Suprapubic skin (tissue), 4 donors: Measurements from ENCODE around the gene FRG2B. TPM values are rescaled to one million over a fixed set of nuclear protein-coding genes. Genes with fewer than 3 reads are reported as not detected.
A peak's percentile ranks its signal among the peaks of the same experiment; 100 is the strongest.
"Not testable (repeated sequence)": the region's sequence is repeated elsewhere in the genome, so short reads cannot be mapped to it uniquely, and the experiment has no call there.

Experiments used
- DNase-seq, 2 donors: peaks; one replicate each; pipeline ENCODE4 v3.0.0-alpha.2; 2019; ENCODE audit warnings: low spot score in 2 of 2
- H3K27ac ChIP-seq: fragments of 200-600 bp; sonication (generic); one replicate; pipeline ENCODE4 v1.5.1; 2019
- H3K27me3 ChIP-seq: fragments of 200-600 bp; sonication (generic); one replicate; pipeline ENCODE4 v1.5.1; 2019
- H3K36me3 ChIP-seq: fragments of 200-600 bp; sonication (generic); one replicate; pipeline ENCODE4 v1.5.1; 2019
- H3K4me1 ChIP-seq: fragments of 200-600 bp; sonication (generic); one replicate; pipeline ENCODE4 v1.5.1; 2019
- H3K4me3 ChIP-seq: fragments of 200-600 bp; sonication (generic); one replicate; pipeline ENCODE4 v1.5.1; 2019; ENCODE audit warnings: mild to moderate bottlenecking
- H3K9me3 ChIP-seq: fragments of 200-600 bp; sonication (generic); one replicate; pipeline ENCODE4 v1.5.1; 2019
- CTCF ChIP-seq, 2 donors: fragments of 200-600 bp in 1 of 2; fragments of 450-650 bp in 1 of 2; sonication (generic) in 1 of 2; IDR thresholded peaks; one replicate each; pipeline ENCODE4 v1.5.1; 2016 to 2019; ENCODE audit warnings: antibody characterized with exemption in 2 of 2, mild to moderate bottlenecking in 1 of 2, moderate library complexity in 1 of 2
- EP300 ChIP-seq: sonication (generic); formaldehyde crosslinking; IDR thresholded peaks from one replicate; pipeline ENCODE4 v1.6.1; 2017; ENCODE audit warnings: antibody characterized with exemption
- POLR2A ChIP-seq, 2 donors: fragments of 450-650 bp; IDR thresholded peaks; one replicate each; pipeline ENCODE4 v1.6.1; 2017; ENCODE audit warnings: antibody characterized with exemption in 2 of 2, mild to moderate bottlenecking in 2 of 2, moderate library complexity in 2 of 2
- POLR2AphosphoS5 ChIP-seq, 3 donors: sonication (generic); formaldehyde crosslinking; IDR thresholded peaks; one replicate each; pipeline ENCODE4 v1.6.1; 2017; ENCODE audit warnings: antibody characterized with exemption in 3 of 3
- WGBS: methylation state at CpG from one replicate; pipeline ENCODE4 v1.1.5; 2018; 5-methylcytosine and 5-hydroxymethylcytosine counted together
- total RNA-seq, 4 donors: library from RNA; depleted of rRNA; stranded (reverse); fragments of >200 nt; gene quantifications; one replicate each; pipeline ENCODE4 v1.1.0, GENCODE V29; 2016

Gene FRG2B
- total RNA-seq, 4 donors from 2014 or later: not detected

GRCh38 chr10:133611079-133611478, 15.5 kb downstream of the FRG2B start:
- 63% methylated on average over 4 of the region's 4 CpGs for WGBS
- Histone ChIP-seq H3K36me3 (no peaks in the 10 kb centered on the region), H3K4me3 (no peak overlapping the region), H3K9me3 (no peaks in the 10 kb centered on the region), H3K4me1 (no peaks in the 10 kb centered on the region), H3K27me3 (peaks cover 20% of the 10 kb centered on the region), H3K27ac (no peak overlapping the region)
- no peak for DNase-seq
- TF ChIP-seq CTCF (IDR thresholded peaks at IDR 0.05) (no peak), POLR2AphosphoS5 (IDR thresholded peaks at IDR 0.05) (no peak), EP300 (no peak), POLR2A (IDR thresholded peaks at IDR 0.05) (no peak)

GRCh38 chr10:133608855-133609254, 17.7 kb downstream of the FRG2B start:
- TF ChIP-seq CTCF (IDR thresholded peaks at IDR 0.05) (peak; percentile 12 to 23), POLR2A (IDR thresholded peaks at IDR 0.05) (no peak), EP300 (no peak), POLR2AphosphoS5 (IDR thresholded peaks at IDR 0.05) (no peak)
- Histone ChIP-seq H3K9me3 (no peaks in the 10 kb centered on the region), H3K36me3 (no peaks in the 10 kb centered on the region), H3K4me3 (no peak overlapping the region), H3K27ac (no peak overlapping the region), H3K4me1 (no peaks in the 10 kb centered on the region), H3K27me3 (peaks cover 34% of the 10 kb centered on the region)
- WGBS: 35% methylated on average over 3 of the region's 3 CpGs
- DNase-seq: no peak

DNA sequence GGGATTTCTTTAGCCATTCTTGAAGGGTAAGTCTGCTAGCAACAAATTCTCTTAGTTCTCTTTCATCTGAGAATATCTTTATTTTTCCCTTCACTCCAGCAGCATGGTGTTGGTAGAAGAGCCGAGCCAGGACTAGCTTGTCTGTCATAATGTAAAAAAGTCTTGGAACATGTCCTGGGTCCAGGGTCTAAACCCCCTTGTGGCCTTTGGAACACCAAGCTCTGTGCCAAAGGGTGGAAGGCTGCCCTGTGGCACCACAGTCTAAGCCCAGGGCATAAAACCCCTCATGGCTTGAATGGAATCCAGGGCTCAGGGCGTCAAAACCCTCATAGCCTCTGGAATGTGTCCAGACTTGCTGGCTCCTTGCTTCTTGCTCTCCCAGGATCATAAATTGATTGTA, 23.2 kb downstream of the FRG2B start:
- H3K4me3 ChIP-seq, DNase-seq, H3K27ac ChIP-seq, H3K9me3 ChIP-seq, H3K4me1 ChIP-seq, H3K36me3 ChIP-seq: not testable (repeated sequence)
- 77% methylated on average over 2 of the region's 2 CpGs for WGBS
- H3K27me3 ChIP-seq: peaks cover 61% of the 10 kb centered on the region

GRCh38 chr10:133600657-133601056, 25.9 kb downstream of the FRG2B start:
- Histone ChIP-seq H3K27ac (no peak overlapping the region), H3K4me1 (no peaks in the 10 kb centered on the region), H3K9me3 (no peaks in the 10 kb centered on the region), H3K36me3 (no peaks in the 10 kb centered on the region), H3K27me3 (peaks cover 46% of the 10 kb centered on the region), H3K4me3 (no peak overlapping the region)
- 67% methylated on average over 3 of the region's 3 CpGs for WGBS
- DNase-seq: no peak
- TF ChIP-seq EP300: no peak
- no peak for TF ChIP-seq POLR2A (IDR thresholded peaks at IDR 0.05)
- TF ChIP-seq CTCF (IDR thresholded peaks at IDR 0.05): no peak
- TF ChIP-seq POLR2AphosphoS5 (IDR thresholded peaks at IDR 0.05): no peak

- not testable (repeated sequence) for H3K27ac ChIP-seq, H3K36me3 ChIP-seq, H3K9me3 ChIP-seq, H3K4me3 ChIP-seq, DNase-seq, H3K4me1 ChIP-seq
- WGBS: 65% methylated on average over 8 of the region's 8 CpGs
- peaks cover 40% of the 10 kb centered on the region for H3K27me3 ChIP-seq
Measured at GRCh38 chr10:133599869-133600268, 26.7 kb downstream of the FRG2B start.

DNA sequence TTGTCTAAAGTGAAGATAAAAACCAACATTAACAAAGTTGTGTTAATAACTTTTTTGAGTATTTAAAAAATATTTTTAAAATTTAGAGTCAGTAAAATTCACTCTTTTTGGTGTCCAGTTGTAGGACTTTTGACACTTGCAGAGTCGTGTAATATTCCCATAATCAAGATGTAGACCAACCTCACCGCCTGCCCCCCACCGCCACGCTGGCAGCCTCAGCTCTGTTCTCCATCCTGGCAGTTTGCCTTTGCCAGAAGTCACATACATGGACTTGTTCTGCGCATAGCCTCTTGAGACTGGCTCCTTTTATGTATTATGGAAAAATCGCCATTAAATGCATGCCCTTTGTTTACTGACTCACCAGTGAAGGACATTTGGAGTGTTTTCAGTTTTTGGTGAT, 33.9 kb downstream of the FRG2B start:
- Histone ChIP-seq H3K27ac (no peak overlapping the region), H3K36me3 (no peaks in the 10 kb centered on the region), H3K9me3 (no peaks in the 10 kb centered on the region), H3K4me1 (no peaks in the 10 kb centered on the region), H3K27me3 (peaks cover 29% of the 10 kb centered on the region), H3K4me3 (no peak overlapping the region)
- no peak for DNase-seq
- 67% methylated on average over 6 of the region's 6 CpGs for WGBS
- TF ChIP-seq POLR2A (IDR thresholded peaks at IDR 0.05) (no peak), POLR2AphosphoS5 (IDR thresholded peaks at IDR 0.05) (no peak), EP300 (no peak), CTCF (IDR thresholded peaks at IDR 0.05) (no peak)
